Astrocyte of the cerebellum (primary cell): Measurements from ENCODE around the gene JMJD7.

ENCODE experiments used
- DNase-seq: peaks from one replicate; pipeline ENCODE4 v3.0.0-alpha.2; 2011; ENCODE audit warnings: low read depth
- H3K4me3 ChIP-seq: 2 replicates; pipeline ENCODE4 v1.5.1; 2011; ENCODE audit warnings: mild to moderate bottlenecking, low read depth, low read length, moderate library complexity
- CTCF ChIP-seq: IDR thresholded peaks from 2 replicates; pipeline ENCODE4 v1.5.1; 2012; ENCODE audit warnings: low read length, low read depth, moderate library complexity, mild to moderate bottlenecking; ENCODE audit errors: missing control alignments
- in situ Hi-C: cut with HindIII; loops from 2 replicates; pipeline ENCODE4 v1.10.0; 2017; ENCODE audit warnings: low sequenced_read_pairs

Gene JMJD7

DNA sequence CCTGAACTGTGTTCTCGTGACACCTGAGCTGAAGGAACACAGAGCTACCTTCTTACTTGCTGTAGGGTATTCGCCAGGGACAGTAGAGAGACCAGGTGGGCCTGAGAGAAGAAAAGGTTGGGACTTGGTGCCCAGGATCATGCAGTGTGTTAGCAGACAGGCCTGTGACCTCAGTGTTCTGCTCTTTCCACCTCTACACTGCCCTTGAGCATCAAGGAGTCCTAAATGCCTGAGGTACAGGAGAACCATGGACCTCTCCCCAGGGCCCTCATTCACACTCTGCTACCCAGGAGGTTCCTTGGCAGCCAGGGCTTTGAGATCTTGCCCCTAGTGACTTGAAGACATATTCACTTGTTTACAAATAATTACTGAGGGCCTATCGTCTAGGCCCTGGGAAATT lies 22.2 kb upstream of the JMJD7 start:
- no peak for DNase-seq
- no peak overlapping the region for H3K4me3 ChIP-seq
- in situ Hi-C loops, result no loop called here
- no peak for TF ChIP-seq CTCF

DNA sequence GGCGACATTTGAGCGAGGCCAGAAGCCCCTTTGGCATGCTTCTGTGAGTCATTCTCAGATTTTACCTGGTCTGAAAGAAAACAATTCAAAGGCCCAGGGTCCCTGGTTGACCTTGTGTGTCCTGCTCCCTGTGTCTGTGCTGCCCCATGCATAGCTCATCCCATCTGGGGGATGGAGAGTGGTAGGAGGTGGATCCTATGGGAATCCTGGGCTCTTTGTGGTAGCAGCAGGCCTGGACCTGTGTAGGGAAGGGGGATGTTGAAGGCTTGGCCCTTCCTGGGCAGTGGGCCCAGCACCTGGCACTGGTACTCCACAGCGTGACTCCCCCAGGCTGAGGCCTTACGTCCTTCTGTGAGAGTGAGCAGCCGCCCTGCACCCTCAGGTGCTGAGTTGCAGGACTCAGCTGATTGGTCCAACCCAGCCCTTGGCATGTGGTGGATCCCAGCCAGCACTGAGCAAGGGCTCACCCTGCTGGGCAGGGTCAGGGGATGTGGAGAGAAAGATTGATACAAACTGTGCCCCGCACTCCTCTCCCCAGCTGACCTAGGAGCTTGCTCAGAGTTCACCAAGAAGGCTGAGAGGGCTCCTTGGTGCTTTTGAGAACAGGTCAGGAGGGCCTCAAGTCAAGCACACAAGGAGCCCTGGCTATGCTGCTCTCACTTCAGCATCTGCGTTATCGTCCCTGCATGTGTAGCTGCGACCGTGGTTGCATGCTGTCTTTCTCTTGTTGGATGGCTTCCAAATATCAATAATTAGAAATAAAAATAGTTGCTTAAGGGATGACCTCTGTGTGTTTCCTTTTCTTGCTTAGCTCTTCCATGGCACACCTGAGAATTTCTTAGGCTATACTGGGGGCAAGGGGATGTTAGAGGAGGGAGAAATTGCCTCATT lies 21.4 kb upstream of the JMJD7 start:
- no peak overlapping the region for H3K4me3 ChIP-seq
- TF ChIP-seq CTCF, result no peak
- in situ Hi-C loops, result no loop called here
- no peak for DNase-seq

- in situ Hi-C loops, result no loop called here
- H3K4me3 ChIP-seq, result no peak overlapping the region
- DNase-seq, result no peak
- TF ChIP-seq CTCF, result no peak
Measured at GRCh38 chr15:41809121-41809520, 18.8 kb upstream of the JMJD7 start.

- no peak for TF ChIP-seq CTCF
- in situ Hi-C loops, result loop anchor here (5.0 kb wide), 2 partner anchors 32 to 72 kb away; no protein-coding TSS in a partner anchor
- DNase-seq, result no peak
- H3K4me3 ChIP-seq, result no peak overlapping the region
Measured at GRCh38 chr15:41809526-41810220, 18.2 kb upstream of the JMJD7 start.

GRCh38 chr15:41810651-41811431 lies 17.1 kb upstream of the JMJD7 start:
- H3K4me3 ChIP-seq, result no peak overlapping the region
- in situ Hi-C loops, result loop anchor here (5.0 kb wide), 2 partner anchors 34 to 74 kb away; no protein-coding TSS in a partner anchor
- TF ChIP-seq CTCF, result no peak
- no peak for DNase-seq
